A673 (cell line): ENCODE results near the gene RASGRF1. TPM values are rescaled to one million over a fixed set of nuclear protein-coding genes. Genes with fewer than 3 reads are reported as not detected.

Experiments
- BruUV-seq: library from RNA; stranded (reverse); fragments of 400-500 nt; replicated peaks from 2 replicates; lab custom pipeline; 2021; lab: Mats Ljungman, UMichigan
- CTCF ChIA-PET: fragments of 300-600 bp; sonication (Branson Sonifier 250); formaldehyde crosslinking; loops from one replicate; lab custom pipeline; 2022; ENCODE audit warnings: antibody characterized with exemption; lab: Charles Lee
- POLR2A ChIA-PET: fragments of 300-600 bp; sonication (Branson Sonifier 250); formaldehyde crosslinking; loops from one replicate; lab custom pipeline; 2022; ENCODE audit warnings: antibody characterized with exemption; ENCODE audit not compliant: low non-redundant PET; lab: Charles Lee
- DNase-seq: peaks from one replicate; pipeline ENCODE4 v3.0.0-alpha.2; 2015; ENCODE audit warnings: low spot score
- H3K27ac ChIP-seq: fragments of 200-600 bp; sonication (generic); 2 replicates; pipeline ENCODE4 v1.5.1; 2016; ENCODE audit warnings: mixed run types, low read depth, mild to moderate bottlenecking, mixed read lengths, antibody characterized with exemption, low read length; ENCODE audit not compliant: poor library complexity, severe bottlenecking
- H3K27me3 ChIP-seq: fragments of 200-600 bp; sonication (generic); replicated peaks from 2 replicates; pipeline ENCODE4 v1.6.1; 2017; ENCODE audit warnings: mixed run types, low read depth, mild to moderate bottlenecking, mixed read lengths, antibody characterized with exemption, low read length; ENCODE audit not compliant: insufficient read depth, poor library complexity
- H3K36me3 ChIP-seq: fragments of 200-600 bp; sonication (generic); 2 replicates; pipeline ENCODE4 v1.6.1; 2016; ENCODE audit warnings: mixed run types, mild to moderate bottlenecking, mixed read lengths, antibody characterized with exemption, low read length; ENCODE audit not compliant: insufficient read depth, poor library complexity, severe bottlenecking
- H3K4me1 ChIP-seq: fragments of 200-600 bp; sonication (generic); 2 replicates; pipeline ENCODE4 v1.6.1; 2017; ENCODE audit warnings: mixed run types, mild to moderate bottlenecking, mixed read lengths, antibody characterized with exemption, low read length; ENCODE audit not compliant: insufficient read depth, poor library complexity, severe bottlenecking
- H3K4me3 ChIP-seq: fragments of 200-600 bp; sonication (generic); 2 replicates; pipeline ENCODE4 v1.5.1; 2016; ENCODE audit warnings: low read depth, mixed run types, mild to moderate bottlenecking, mixed read lengths, low read length; ENCODE audit not compliant: poor library complexity, severe bottlenecking
- H3K9me3 ChIP-seq: fragments of 200-600 bp; sonication (generic); 2 replicates; pipeline ENCODE4 v1.6.1; 2016; ENCODE audit warnings: mixed run types, low read depth, mild to moderate bottlenecking, mixed read lengths, antibody characterized with exemption, low read length; ENCODE audit not compliant: poor library complexity, severe bottlenecking
- EZH2 ChIP-seq: fragments of 200-600 bp; sonication (generic); IDR thresholded peaks from 2 replicates; pipeline ENCODE4 v1.6.1; 2017; ENCODE audit warnings: borderline replicate concordance, low read depth, mild to moderate bottlenecking, mixed read lengths, antibody characterized with exemption, low read length; ENCODE audit not compliant: poor library complexity, severe bottlenecking
- intact Hi-C: fragments of 100-400 bp; cut with micrococcal nuclease; formaldehyde crosslinking; loops from one replicate; pipeline ENCODE4 v1.10.0; 2022; ENCODE audit not compliant: unreplicated experiment
- total RNA-seq: library from RNA; stranded (reverse); gene quantifications from 2 replicates; pipeline ENCODE4 v1.2.3, GENCODE V29; 2021
- TF ChIP-seq, protein P1 (sequence below): fragments of 300-800, 200-600 bp; sonication (generic); conservative IDR thresholded peaks from 2 replicates; pipeline ENCODE4 v1.5.1; 2017; ENCODE audit warnings: low read depth, mild to moderate bottlenecking, antibody characterized with exemption, low read length, moderate library complexity, mixed read lengths

RASGRF1 gene
- total RNA-seq, 1 experiment from 2014 or later, result 0.73 TPM

DNA sequence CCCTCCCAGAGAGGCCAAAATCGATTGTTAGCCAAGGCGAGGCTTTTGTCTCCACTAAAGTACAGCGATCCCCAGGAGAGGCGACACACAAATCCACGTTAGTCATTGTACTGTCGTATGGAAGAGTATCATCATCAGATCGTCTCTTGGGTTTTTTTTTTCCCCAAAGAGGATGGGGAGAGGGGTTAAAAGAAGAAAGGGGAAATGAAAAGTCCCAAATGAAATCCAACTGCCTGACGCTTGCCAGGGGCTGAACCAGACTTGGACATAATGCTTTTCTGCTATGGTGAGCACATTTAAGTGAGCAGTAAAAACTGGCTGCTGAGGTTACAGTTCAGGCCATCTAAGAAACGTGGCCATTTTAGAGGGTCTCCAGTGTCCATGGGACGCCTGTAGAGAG is 107.8 kb downstream of the RASGRF1 start:
- no peak overlapping the region for H3K4me3 ChIP-seq
- BruUV-seq, result no TSS peak
- no peaks in the 10 kb centered on the region for H3K9me3 ChIP-seq
- no peaks in the 10 kb centered on the region for H3K4me1 ChIP-seq
- no peak for DNase-seq
- no peak for TF ChIP-seq EZH2
- TF ChIP-seq, protein P1, sequence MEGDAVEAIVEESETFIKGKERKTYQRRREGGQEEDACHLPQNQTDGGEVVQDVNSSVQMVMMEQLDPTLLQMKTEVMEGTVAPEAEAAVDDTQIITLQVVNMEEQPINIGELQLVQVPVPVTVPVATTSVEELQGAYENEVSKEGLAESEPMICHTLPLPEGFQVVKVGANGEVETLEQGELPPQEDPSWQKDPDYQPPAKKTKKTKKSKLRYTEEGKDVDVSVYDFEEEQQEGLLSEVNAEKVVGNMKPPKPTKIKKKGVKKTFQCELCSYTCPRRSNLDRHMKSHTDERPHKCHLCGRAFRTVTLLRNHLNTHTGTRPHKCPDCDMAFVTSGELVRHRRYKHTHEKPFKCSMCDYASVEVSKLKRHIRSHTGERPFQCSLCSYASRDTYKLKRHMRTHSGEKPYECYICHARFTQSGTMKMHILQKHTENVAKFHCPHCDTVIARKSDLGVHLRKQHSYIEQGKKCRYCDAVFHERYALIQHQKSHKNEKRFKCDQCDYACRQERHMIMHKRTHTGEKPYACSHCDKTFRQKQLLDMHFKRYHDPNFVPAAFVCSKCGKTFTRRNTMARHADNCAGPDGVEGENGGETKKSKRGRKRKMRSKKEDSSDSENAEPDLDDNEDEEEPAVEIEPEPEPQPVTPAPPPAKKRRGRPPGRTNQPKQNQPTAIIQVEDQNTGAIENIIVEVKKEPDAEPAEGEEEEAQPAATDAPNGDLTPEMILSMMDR, result no peak
- H3K27me3 ChIP-seq, result no peaks in the 10 kb centered on the region
- no peak overlapping the region for H3K27ac ChIP-seq
- no peaks in the 10 kb centered on the region for H3K36me3 ChIP-seq
- intact Hi-C loops, result no loop called here
- ChIA-PET CTCF (no interaction called here), POLR2A (no interaction called here)

DNA sequence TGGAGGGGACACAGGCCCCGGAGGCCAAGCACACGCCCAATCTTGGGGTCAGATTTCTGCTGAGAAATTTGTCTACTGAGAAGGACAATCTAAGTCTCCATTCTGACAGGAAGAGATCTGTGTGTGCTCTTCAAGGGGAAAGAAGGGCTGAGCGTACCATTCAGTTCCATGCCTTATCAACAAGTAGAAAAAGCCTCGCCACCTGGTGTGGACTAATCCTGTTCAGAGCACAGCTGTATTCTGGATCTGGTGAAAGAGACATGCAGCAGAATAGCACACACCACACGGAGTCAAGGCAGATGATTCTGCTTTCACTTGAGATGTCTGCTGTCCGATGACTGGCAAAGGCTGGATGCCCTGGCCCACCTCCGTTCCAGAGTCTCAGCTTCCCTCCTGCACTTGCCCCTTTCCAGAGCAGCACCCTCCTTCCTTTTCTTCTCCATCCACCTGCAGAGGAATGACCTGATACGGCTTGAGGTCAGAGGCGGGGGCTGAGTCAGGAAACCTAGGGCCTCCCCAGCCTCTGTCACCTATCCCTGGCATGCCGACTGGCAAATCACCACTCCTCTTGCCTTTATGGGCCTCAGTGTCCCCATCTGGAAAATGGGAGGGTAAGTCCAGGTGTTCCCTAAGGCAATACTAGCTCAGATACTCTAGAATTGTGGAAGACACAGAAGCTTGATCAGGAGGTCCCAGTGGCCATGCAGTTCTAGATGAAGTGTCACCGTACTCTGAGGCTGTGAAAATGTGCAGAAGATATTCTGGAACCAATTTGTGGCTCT is 108.9 kb downstream of the RASGRF1 start:
- POLR2A ChIA-PET, result no interaction called here
- Histone ChIP-seq H3K36me3 (no peaks in the 10 kb centered on the region), H3K27me3 (no peaks in the 10 kb centered on the region), H3K4me3 (no peak overlapping the region), H3K27ac (no peak overlapping the region), H3K9me3 (no peaks in the 10 kb centered on the region), H3K4me1 (no peaks in the 10 kb centered on the region)
- CTCF ChIA-PET, result no interaction called here
- no TSS peak for BruUV-seq
- TF ChIP-seq, protein P1, result no peak
- no peak for TF ChIP-seq EZH2
- intact Hi-C loops, result no loop called here
- DNase-seq, result no peak

DNA sequence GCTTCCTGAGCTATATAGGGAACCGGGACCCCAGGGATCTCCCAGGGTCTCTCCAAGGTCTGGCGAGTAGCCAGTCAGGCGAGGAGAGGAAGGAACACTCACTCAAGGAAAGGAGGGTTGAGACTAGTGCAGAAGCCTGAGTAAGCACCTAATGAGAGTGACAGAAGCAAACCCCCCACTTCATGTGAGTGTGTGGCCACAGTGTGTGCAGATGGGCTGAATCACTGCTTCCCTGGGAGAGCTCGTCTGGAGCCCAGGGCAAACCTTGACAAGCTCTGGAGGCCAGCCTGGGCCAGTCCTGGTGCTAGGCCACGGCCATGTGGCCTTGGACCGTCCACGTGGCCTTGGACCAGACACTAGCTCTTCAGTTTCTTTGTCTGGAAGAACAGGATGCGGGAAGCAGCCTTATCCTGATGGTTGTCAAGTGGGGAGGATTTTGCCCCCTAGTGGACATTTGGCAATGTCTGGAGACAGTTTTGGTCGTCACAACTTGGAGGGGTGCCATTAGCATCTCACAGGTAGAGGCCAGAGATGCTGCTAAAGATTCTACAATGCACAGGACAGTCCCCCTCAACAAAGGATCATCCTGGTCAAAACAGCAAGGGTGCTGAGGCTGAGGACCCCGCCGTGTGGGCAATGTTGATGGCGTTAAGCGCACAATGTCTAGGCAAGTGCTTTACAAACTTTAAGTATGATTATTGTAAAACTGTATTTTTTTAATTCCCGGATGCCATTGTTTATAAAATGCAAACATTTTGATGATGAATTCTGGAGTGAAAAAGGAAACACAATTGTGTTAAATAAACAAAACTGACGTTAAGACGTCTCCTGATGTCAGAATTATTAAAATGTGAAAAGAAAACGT is 110.9 kb downstream of the RASGRF1 start:
- no peak for TF ChIP-seq EZH2
- TF ChIP-seq, protein P1, result peak; percentile 84
- no peak overlapping the region for H3K27ac ChIP-seq
- no peaks in the 10 kb centered on the region for H3K36me3 ChIP-seq
- DNase-seq, result peak; percentile 85
- no peaks in the 10 kb centered on the region for H3K4me1 ChIP-seq
- intact Hi-C loops, result no loop called here
- BruUV-seq, result no TSS peak
- H3K27me3 ChIP-seq, result no peaks in the 10 kb centered on the region
- POLR2A ChIA-PET, result no interaction called here
- H3K9me3 ChIP-seq, result no peaks in the 10 kb centered on the region
- CTCF ChIA-PET, result interaction anchor here (0.7 to 1.0 kb wide), 5 partner anchors 27 to 415 kb away, joined by 3 to 6 read pairs (median 3); no protein-coding TSS in a partner anchor
- no peak overlapping the region for H3K4me3 ChIP-seq
